SJSA1 (cell line): ENCODE measurements around the gene SPOCK1. TPM values are rescaled to one million over a fixed set of nuclear protein-coding genes. Genes with fewer than 3 reads are reported as not detected.

Experiments used
- DNase-seq, 2 experiments: peaks; one replicate each; pipeline ENCODE4 v3.0.0-alpha.2; 2015 to 2020; ENCODE audit warnings: low spot score in 2 of 2, low read depth in 1 of 2
- H3K27ac ChIP-seq: fragments of 250-450 bp; sonication (Bioruptor Pico); 2 replicates; pipeline ENCODE4 v1.5.1; 2020; ENCODE audit warnings: mild to moderate bottlenecking, moderate library complexity
- H3K27me3 ChIP-seq: fragments of 250-450 bp; sonication (Bioruptor Pico); replicated peaks from 2 replicates; pipeline ENCODE4 v1.5.1; 2020; ENCODE audit warnings: mild to moderate bottlenecking, moderate library complexity
- H3K36me3 ChIP-seq: fragments of 250-450 bp; sonication (Bioruptor Pico); 2 replicates; pipeline ENCODE4 v1.5.1; 2020; ENCODE audit warnings: mild to moderate bottlenecking
- H3K4me1 ChIP-seq: fragments of 250-450 bp; sonication (Bioruptor Pico); replicated peaks from 2 replicates; pipeline ENCODE4 v1.6.1; 2021; ENCODE audit warnings: mild to moderate bottlenecking
- H3K4me3 ChIP-seq: fragments of 250-450 bp; sonication (Bioruptor Pico); 2 replicates; pipeline ENCODE4 v1.5.1; 2020; ENCODE audit warnings: mild to moderate bottlenecking
- H3K9me3 ChIP-seq: fragments of 250-450 bp; sonication (Bioruptor Pico); replicated peaks from 2 replicates; pipeline ENCODE4 v1.5.1; 2020; ENCODE audit warnings: mild to moderate bottlenecking
- total RNA-seq: library from RNA; depleted of rRNA; stranded (reverse); fragments of >200 nt; shearing (Covaris generic); gene quantifications from 2 replicates; pipeline ENCODE4 v1.2.3, GENCODE V29; 2014

The SPOCK1 gene
- total RNA-seq, 1 experiment from 2014 or later, result 0.95 TPM

DNA sequence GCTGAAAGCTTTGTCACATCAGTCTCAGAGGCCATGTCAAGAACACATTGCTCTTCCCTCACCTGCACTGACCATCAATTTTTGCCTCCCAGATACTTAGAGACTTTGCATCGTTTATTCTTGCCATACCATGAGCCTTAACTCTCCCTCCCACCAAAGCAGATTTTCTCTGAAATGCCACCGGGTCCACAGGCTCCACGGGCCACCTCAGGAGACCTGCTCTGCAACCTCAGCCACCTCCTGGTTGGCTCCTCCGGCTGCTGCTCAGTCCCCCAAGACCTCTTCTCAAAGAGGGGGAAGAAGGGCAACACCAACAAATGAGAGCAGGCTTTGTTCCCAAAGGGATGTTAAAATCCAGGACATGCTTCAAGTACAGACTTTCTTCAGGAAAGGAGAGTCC, 400.5 kb downstream of the SPOCK1 start:
- no peaks in the 10 kb centered on the region for H3K9me3 ChIP-seq
- no peak overlapping the region for H3K4me3 ChIP-seq
- no peaks in the 10 kb centered on the region for H3K4me1 ChIP-seq
- 0 out of 2 replicates have a peak, but pooled peaks cover 6% of the 10 kb centered on the region for H3K27me3 ChIP-seq
- DNase-seq, result no peak
- H3K36me3 ChIP-seq, result no peaks in the 10 kb centered on the region
- H3K27ac ChIP-seq, result no peak overlapping the region

DNA sequence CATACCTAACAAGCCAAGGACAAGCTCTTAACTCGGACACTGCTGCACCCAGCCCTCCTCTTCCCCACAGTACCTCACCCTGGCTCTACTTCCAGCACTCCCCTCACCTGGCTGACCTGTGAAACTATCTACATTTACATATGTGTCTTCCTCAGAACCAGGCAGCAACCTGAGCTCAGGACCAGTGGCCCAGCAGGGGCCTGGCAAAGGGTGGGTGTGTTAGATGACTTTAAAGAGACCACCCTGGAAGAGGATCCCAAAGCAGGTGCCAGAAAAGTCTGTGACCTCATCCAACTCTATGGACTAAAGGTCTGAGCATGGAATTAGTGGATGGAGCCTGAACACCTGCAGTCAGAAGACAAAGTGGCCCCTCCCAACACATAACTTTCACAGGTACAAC, 400.9 kb downstream of the SPOCK1 start:
- H3K27ac ChIP-seq, result no peak overlapping the region
- no peak for DNase-seq
- H3K36me3 ChIP-seq, result no peaks in the 10 kb centered on the region
- H3K27me3 ChIP-seq, result 0 out of 2 replicates have a peak, but pooled peaks cover 6% of the 10 kb centered on the region
- no peaks in the 10 kb centered on the region for H3K4me1 ChIP-seq
- H3K4me3 ChIP-seq, result no peak overlapping the region
- no peaks in the 10 kb centered on the region for H3K9me3 ChIP-seq

DNA sequence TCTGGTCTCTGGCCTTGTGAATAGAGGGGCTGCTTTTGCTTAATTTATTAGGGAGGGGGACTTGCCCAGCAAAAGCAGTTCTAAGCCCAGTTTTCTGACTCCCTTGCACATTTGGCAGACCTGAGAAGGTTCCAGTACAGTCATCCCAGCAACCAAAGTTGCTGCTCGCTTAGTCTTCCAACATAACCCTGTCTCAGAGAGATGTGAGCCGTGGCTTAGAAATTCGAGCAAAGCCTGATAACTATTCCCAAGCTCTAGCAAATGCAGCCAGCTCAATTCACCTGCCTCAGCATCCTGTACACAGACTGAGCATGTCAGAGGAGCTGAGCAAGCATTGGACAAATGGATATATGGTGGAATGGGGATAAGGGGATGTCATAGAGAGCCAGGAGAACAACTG, 401.9 kb downstream of the SPOCK1 start:
- Histone ChIP-seq H3K36me3 (no peaks in the 10 kb centered on the region), H3K9me3 (no peaks in the 10 kb centered on the region), H3K27ac (no peak overlapping the region), H3K27me3 (0 out of 2 replicates have a peak, but pooled peaks cover 6% of the 10 kb centered on the region), H3K4me3 (no peak overlapping the region), H3K4me1 (no peaks in the 10 kb centered on the region)
- no peak for DNase-seq

DNA sequence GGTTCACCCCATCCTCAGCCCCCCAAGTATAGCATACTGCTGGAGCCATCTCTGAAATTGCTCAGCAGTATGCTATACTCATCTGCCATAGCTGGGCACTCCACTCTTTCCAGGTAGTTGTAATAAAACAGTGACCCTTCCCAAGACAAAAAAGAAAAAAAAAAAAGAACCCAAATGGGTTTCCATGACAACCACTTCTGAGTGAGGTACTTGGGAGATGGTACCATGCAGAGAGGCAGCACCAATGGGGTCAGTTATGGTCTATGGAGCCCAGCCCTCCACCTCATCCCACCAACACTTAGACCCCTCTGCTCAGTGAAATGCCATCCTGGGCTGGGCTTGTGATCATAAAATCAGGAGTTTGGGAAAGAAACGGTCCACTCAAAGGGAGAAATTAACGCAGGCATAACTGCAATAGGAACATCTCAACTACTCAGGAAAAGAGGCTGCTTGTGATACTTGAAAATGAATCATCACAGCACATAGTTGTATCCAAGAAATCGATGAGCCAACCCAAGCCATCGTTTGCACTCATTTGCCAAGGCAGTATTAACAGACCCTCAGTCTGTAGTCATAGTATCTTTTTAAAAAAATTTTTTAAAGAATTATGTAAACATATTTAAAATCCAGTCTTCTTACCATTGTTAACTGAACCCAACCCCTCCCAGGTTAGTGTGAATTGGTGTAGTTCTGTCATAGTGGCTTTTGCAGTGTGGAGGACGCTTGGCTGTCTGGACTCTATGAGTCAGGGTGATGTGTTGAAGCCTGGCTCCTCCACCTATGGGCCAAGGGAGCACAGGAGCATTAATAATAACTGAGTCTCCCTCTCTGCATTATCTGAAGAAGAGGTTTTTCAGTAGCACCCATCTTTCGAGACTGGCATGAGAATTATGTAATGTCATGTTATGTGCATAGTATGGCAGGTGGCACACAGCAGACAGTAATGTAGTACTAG, 402.7 kb downstream of the SPOCK1 start:
- no peaks in the 10 kb centered on the region for H3K9me3 ChIP-seq
- no peaks in the 10 kb centered on the region for H3K4me1 ChIP-seq
- no peak for DNase-seq
- H3K4me3 ChIP-seq, result no peak overlapping the region
- H3K27me3 ChIP-seq, result 0 out of 2 replicates have a peak, but pooled peaks cover 6% of the 10 kb centered on the region
- H3K36me3 ChIP-seq, result no peaks in the 10 kb centered on the region
- H3K27ac ChIP-seq, result no peak overlapping the region

DNA sequence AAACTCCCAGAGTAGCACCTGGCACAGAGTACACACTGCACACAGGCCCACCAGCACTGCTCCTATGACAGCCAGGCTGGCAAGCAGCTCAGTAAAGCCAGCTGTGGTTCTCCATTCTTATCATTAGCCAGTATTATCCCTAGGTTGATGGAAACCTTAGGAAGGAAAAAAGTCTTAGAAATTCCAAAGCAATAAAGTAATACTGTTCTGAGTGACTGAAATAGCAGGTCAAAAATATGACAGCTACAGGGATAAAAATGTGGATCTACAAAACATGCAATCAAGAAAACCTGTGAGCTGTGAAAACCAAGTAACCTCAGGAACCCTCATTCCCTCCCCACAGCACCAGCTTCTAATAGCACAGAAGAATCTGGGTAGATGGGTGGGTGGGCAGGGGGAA, 403.5 kb downstream of the SPOCK1 start:
- no peaks in the 10 kb centered on the region for H3K36me3 ChIP-seq
- no peaks in the 10 kb centered on the region for H3K9me3 ChIP-seq
- DNase-seq, result no peak
- no peaks in the 10 kb centered on the region for H3K4me1 ChIP-seq
- no peaks in the 10 kb centered on the region for H3K27me3 ChIP-seq
- H3K27ac ChIP-seq, result no peak overlapping the region
- no peak overlapping the region for H3K4me3 ChIP-seq

DNA sequence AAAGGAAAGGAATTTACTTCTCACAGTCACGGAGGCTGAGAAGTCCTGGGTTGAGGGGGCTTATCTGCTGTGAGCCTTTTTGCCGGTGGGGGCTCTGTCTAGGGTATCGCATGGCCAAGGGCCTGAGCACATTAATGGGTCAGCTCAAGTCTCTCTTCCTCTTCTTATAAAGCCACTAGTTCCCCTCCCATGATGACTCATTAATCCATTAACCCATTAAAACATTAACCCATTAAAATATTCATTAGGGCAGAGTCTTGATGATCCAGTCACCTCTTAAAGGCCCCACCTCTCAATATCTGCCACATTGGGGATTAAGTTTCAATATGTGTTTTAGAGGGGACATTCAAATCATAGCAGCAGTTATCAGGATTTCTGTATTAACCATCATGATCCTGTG, 406.3 kb downstream of the SPOCK1 start:
- Histone ChIP-seq H3K4me1 (no peaks in the 10 kb centered on the region), H3K4me3 (no peak overlapping the region), H3K36me3 (no peaks in the 10 kb centered on the region), H3K9me3 (no peaks in the 10 kb centered on the region), H3K27me3 (no peaks in the 10 kb centered on the region), H3K27ac (no peak overlapping the region)
- no peak for DNase-seq

DNA sequence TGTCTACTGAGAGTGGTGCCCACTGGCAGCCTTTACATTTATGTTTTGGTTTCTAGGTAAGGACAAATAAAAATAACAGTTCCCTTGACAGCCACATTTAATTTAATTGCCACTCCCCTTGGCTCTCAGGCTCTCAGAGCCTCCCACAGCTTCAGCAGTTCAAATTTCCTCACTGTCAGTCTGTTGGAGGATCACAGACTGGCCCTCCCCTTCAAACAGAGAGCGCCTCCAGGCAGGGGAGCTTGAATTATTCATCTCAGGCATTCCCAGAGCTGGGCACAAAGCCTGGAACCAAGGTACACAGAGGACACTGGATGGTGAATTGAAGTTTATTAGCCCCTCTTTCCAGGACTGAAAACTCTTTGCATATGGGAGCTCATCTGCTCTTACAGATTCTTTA, 407.7 kb downstream of the SPOCK1 start:
- H3K9me3 ChIP-seq, result no peaks in the 10 kb centered on the region
- no peak for DNase-seq
- no peaks in the 10 kb centered on the region for H3K4me1 ChIP-seq
- no peaks in the 10 kb centered on the region for H3K27me3 ChIP-seq
- no peaks in the 10 kb centered on the region for H3K36me3 ChIP-seq
- H3K27ac ChIP-seq, result no peak overlapping the region
- no peak overlapping the region for H3K4me3 ChIP-seq

DNA sequence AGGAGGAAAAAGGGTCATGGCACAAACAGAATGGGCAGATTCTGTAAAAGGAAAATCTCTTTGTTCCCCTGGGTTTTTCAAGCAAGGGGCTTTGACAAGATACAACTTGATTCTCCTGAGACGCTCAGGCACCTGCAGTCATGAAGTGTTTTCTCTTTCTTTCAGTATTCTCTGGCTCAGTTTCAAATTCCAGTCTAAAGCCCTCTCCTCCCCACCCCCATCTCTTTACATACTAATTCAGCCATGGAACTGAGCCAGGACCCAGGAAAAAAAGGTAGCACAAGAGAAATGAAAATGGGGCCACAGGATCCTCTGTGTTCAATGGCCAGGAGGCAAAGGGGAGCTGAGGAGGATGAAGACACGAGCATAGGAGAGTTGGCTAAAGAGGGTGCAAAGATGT, 408.4 kb downstream of the SPOCK1 start:
- Histone ChIP-seq H3K27ac (no peak overlapping the region), H3K9me3 (no peaks in the 10 kb centered on the region), H3K27me3 (no peaks in the 10 kb centered on the region), H3K4me3 (no peak overlapping the region), H3K36me3 (no peaks in the 10 kb centered on the region), H3K4me1 (no peaks in the 10 kb centered on the region)
- no peak for DNase-seq

DNA sequence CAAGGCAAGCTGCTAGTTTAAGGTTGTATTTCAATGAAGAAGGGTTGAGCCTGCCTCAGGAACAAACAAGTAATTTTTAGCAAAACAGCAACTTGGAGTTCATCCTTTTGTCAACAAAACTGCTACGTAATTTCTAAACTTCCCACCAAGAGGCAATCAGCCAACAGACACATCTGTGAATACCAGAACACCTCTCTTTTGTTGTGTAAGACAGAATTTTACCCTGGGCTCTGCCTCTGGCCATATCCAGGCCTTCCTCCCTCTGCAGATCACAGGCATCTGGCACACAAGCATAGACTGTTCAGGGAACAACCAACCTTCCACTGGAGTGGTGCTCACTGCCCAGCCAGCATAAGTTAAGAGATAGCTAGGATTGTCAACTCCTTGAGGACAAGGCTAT, 409.0 kb downstream of the SPOCK1 start:
- no peak overlapping the region for H3K4me3 ChIP-seq
- H3K36me3 ChIP-seq, result no peaks in the 10 kb centered on the region
- no peak for DNase-seq
- H3K9me3 ChIP-seq, result no peaks in the 10 kb centered on the region
- H3K27ac ChIP-seq, result no peak overlapping the region
- H3K4me1 ChIP-seq, result no peaks in the 10 kb centered on the region
- no peaks in the 10 kb centered on the region for H3K27me3 ChIP-seq

DNA sequence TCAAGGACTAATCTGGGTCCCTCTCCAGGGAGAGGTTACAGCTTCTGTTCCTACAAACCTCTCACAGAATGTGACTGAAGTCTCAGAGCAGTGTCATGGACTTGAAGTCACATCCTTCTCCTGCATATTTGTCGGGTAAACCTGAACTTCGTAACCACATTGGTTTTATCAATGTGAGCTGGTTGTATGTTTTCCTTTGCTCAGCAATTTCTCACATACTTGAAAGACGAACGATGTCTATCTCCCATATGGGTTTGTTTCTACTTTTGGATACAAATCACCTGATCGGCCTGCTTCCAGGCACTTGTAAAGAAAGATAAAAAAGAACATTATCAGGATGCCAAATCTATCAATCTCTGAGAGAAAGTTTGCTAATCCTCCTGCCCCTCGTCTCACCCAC, 411.0 kb downstream of the SPOCK1 start:
- no peaks in the 10 kb centered on the region for H3K4me1 ChIP-seq
- H3K27me3 ChIP-seq, result no peaks in the 10 kb centered on the region
- H3K4me3 ChIP-seq, result no peak overlapping the region
- DNase-seq, result no peak
- H3K9me3 ChIP-seq, result no peaks in the 10 kb centered on the region
- no peaks in the 10 kb centered on the region for H3K36me3 ChIP-seq
- H3K27ac ChIP-seq, result no peak overlapping the region

DNA sequence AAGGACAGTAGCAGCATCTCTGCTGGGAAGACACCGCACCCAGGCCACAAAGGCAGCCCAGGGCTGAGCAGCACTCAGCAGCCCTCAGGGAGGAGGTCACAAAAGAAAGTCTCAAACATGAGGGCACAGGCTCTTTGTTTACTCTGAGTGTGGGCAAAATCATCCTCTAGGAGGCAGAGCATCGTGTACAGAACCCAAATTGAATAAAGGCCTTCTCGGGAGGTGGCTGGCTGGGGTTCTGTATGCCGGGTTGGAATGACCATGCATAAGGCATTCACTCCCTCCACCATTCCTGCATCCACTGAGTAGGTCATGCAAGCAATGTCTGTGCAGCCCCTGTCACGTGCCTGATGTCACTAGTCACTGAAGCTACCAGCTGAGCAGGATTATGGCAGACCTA, 412.8 kb downstream of the SPOCK1 start:
- no peak overlapping the region for H3K27ac ChIP-seq
- no peak overlapping the region for H3K4me3 ChIP-seq
- H3K36me3 ChIP-seq, result no peaks in the 10 kb centered on the region
- no peaks in the 10 kb centered on the region for H3K4me1 ChIP-seq
- H3K27me3 ChIP-seq, result no peaks in the 10 kb centered on the region
- H3K9me3 ChIP-seq, result no peaks in the 10 kb centered on the region
- no peak for DNase-seq

DNA sequence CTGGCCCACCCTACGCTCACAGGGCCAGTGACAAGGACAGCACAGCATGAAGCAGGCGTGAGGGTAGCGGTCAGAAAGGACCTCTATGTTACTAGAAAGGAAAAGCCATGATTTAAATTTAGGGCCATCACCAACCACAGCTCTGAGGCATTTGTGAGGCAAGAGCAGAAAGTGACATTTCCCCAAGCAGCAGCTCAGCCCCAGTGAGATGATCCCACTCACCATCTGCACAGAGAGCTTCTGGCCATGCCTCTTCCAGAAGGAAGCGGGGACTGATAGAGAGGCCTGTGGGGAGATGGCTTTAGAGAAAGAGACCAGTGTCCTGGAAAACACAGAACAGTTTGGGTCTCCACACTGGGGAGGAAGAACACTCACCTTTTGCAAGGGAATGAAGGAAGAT, 413.9 kb downstream of the SPOCK1 start:
- Histone ChIP-seq H3K27me3 (no peaks in the 10 kb centered on the region), H3K4me3 (no peak overlapping the region), H3K4me1 (no peaks in the 10 kb centered on the region), H3K9me3 (no peaks in the 10 kb centered on the region), H3K36me3 (no peaks in the 10 kb centered on the region), H3K27ac (no peak overlapping the region)
- DNase-seq, result no peak

DNA sequence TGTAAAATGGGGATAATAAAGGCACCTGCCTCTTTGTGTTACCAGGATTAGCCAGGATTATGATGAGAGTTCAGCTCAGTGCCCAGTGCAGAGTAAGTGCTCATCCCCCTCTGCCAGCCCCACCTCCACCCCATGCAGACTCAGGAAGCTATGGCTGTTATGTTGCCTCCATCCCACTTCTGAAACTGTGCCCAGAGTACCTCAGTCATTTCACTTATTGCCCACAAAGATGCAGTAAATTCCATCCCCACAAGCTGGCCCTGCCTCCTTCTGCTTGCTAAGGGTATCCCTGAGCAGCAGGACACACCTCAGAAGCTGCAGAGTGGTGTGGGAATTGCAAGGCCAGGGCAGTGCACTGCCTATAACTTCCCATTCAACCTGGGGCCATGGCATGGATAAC, 415.1 kb downstream of the SPOCK1 start:
- H3K4me3 ChIP-seq, result no peak overlapping the region

DNA sequence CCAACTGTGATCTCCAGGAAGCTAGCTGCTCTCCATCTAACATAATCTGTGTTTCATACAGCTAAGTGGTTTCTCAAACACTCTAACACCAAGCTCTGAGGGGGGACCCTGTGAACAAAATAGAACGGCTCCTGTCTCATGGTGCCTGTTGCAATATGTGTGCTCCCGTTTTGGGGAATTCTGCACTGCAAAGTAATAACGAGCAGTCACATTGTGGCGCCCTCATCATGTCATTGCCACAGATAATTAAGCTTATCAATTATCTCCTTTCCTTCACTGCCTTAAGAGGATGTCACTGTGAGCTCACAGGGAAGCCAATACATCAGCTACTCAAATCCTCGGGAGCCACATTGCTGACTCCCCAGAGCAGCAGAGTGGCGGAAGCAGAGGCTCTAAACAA, 416.2 kb downstream of the SPOCK1 start:
- no peaks in the 10 kb centered on the region for H3K4me1 ChIP-seq
- no peaks in the 10 kb centered on the region for H3K9me3 ChIP-seq

More for the DNA sequence above, 415.1 kb downstream of the SPOCK1 start:
- Histone ChIP-seq H3K4me1 (no peaks in the 10 kb centered on the region), H3K36me3 (no peaks in the 10 kb centered on the region), H3K27ac (no peak overlapping the region), H3K27me3 (no peaks in the 10 kb centered on the region), H3K9me3 (no peaks in the 10 kb centered on the region)
- DNase-seq, result no peak

More for the DNA sequence above, 416.2 kb downstream of the SPOCK1 start:
- H3K27me3 ChIP-seq, result no peaks in the 10 kb centered on the region
- no peak overlapping the region for H3K4me3 ChIP-seq
- H3K27ac ChIP-seq, result no peak overlapping the region
- H3K36me3 ChIP-seq, result no peaks in the 10 kb centered on the region
- no peak for DNase-seq
